Stimulated activated naive B cell treated with anti-CD40 and anti-IgM and Interleukin-4, amounts not matched to agents 10 μg/mL and 1 μg/mL and 100 μg/mL, for 72 hours (primary cell): ENCODE results near the gene ENGASE.

Experiments used
- ATAC-seq, 2 donors: fragments of 150-1000 bp; cut with Tn5 transposase; replicated peaks; 2 replicates each; pipeline ENCODE4 v1.10.0; 2021; ENCODE audit warnings: moderate library complexity in 1 of 2
- DNase-seq: peaks from one replicate; pipeline ENCODE4 v3.0.0; 2021
- H3K27ac Mint-ChIP-seq: one replicate; pipeline ENCODE4 v1.8.0; 2022; ENCODE audit warnings: mild to moderate bottlenecking, mixed read lengths
- H3K27me3 Mint-ChIP-seq, 2 donors: one replicate each; pipeline ENCODE4 v1.8.0; 2022; ENCODE audit warnings: mixed read lengths in 2 of 2
- H3K36me3 Mint-ChIP-seq, 2 donors: one replicate each; pipeline ENCODE4 v1.8.0; 2022; ENCODE audit warnings: mixed read lengths in 2 of 2, mild to moderate bottlenecking in 1 of 2
- H3K4me1 Mint-ChIP-seq, 2 donors: one replicate each; pipeline ENCODE4 v1.8.0; 2022; ENCODE audit warnings: mixed read lengths in 2 of 2, mild to moderate bottlenecking in 1 of 2
- H3K4me3 Mint-ChIP-seq, 2 donors: one replicate each; pipeline ENCODE4 v1.8.0; 2022; ENCODE audit warnings: mild to moderate bottlenecking in 2 of 2, mixed read lengths in 2 of 2, moderate library complexity in 1 of 2
- H3K9me3 Mint-ChIP-seq, 2 donors: one replicate each; pipeline ENCODE4 v1.8.0; 2022; ENCODE audit warnings: mixed read lengths in 2 of 2, mild to moderate bottlenecking in 1 of 2

Gene ENGASE

DNA sequence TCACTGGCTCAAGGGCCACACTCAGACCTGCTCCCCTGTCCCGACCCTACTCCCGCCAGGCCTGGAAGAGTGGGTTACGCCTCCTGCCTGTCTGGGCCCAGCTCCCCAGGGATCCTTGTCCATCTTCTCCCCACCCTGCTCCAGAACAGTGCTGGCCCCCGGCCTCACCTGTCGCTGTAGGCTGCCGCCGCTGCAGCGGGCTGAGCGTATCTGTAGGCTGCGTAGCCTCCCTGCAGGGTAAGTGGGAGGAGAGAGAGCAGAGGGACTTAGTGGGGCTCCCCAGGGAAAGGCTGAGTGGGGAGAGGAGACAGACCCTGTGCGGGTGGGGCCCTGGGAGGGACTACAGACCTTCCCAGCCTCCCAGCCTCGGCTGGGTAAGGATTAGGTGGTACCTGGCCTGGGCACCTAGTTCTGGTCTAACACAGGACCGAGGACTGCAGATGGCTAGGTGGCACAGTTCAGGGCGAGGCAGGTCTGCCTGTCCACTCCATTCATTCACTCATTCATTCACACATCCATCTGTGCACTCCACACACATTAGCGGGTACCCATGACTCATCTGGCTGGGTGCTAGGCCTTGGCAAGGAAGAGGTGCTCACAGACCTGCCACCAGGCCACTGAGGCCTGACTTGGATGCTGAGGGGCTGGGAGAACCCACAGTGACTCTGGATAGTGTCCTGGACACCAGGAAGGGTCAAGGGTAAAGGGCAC is 20.9 kb downstream of the ENGASE start:
- Mint-ChIP-seq H3K27me3 (peaks cover 60 to 80% of the 10 kb centered on the region in 2 donors), H3K9me3 (no peaks in the 10 kb centered on the region)
- DNase-seq = no peak

DNA sequence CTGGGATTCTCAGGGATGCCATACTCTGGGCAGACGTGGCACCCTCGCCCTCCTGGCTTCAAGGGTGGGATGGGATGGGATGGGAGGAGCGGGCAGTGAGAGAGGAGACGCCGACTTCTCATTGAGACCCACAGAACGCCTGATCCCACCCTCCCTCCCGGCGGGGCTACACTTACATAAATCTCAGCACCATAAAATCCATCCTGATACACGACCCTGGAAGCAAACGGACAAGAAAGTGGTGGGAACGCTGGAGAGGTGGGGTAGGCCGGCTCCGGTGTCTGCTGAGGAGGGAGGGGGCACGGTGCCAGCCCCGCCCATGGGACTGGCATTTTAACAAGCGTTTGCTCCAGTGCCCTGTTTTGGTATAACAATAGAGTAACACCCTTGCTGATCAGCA is 21.9 kb downstream of the ENGASE start:
- no peak for ATAC-seq

More for the DNA sequence above, 20.9 kb downstream of the ENGASE start:
- H3K4me1 Mint-ChIP-seq = peaks cover 6 to 8% of the 10 kb centered on the region in 2 donors
- ATAC-seq = peak in 1 of 2 donors; percentile 38
- H3K36me3 Mint-ChIP-seq = peaks cover 0 to 3% of the 10 kb centered on the region in 2 donors
- no peak overlapping the region for H3K27ac Mint-ChIP-seq
- H3K4me3 Mint-ChIP-seq = no peak overlapping the region

DNA sequence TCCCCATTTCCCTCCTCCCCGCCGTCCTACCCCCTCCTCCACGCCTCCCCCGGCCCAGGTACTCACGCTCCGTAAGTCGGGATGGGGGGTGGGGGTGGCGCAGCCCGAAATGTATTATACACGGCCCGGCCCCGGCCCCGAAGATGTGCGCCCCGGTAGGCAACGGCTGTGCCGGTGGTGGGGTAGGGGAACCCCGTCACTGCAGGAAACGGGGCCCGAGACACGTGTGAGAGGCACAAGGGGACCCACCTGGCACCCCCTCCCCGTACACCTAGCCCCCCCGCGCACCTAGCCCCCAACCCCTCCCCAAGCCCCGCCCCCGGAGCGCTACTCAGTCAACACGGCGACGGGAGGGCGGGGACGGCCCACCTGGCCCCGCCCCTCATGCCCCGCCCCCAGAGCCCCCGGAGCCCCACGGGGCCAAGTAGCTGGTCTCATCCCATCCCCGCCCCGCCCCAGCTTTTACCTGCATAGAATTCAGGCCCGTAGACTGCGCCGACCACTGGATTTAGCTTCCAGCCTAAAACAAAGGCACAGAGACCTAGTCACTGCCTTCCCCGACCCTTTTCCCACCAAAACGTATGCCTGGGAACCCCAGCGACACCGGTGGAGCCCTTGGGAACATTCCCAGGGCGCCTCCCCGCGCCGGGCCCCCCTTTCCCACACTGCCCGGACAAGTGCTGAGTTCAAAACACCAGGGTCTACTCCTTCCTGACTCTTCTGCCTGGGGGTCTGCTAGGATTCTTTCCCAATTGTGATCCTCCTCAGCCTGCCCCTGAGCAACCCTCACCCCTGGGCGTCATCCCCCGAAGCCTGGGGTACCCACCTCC is 22.8 kb downstream of the ENGASE start:
- Mint-ChIP-seq H3K27ac (no peak overlapping the region), H3K4me3 (peak overlapping the region in 1 of 2 donors; percentile 57), H3K9me3 (no peaks in the 10 kb centered on the region), H3K4me1 (peaks cover 4 to 8% of the 10 kb centered on the region in 2 donors), H3K36me3 (no peaks in the 10 kb centered on the region), H3K27me3 (peaks cover 63 to 93% of the 10 kb centered on the region in 2 donors)
- no peak for DNase-seq
- ATAC-seq = no peak

More for the DNA sequence above, 21.9 kb downstream of the ENGASE start:
- no peak overlapping the region for H3K27ac Mint-ChIP-seq
- DNase-seq = no peak
- H3K27me3 Mint-ChIP-seq = peaks cover 60 to 90% of the 10 kb centered on the region in 2 donors
- H3K4me1 Mint-ChIP-seq = peaks cover 6 to 8% of the 10 kb centered on the region in 2 donors
- no peaks in the 10 kb centered on the region for H3K36me3 Mint-ChIP-seq
- H3K9me3 Mint-ChIP-seq = no peaks in the 10 kb centered on the region
- no peak overlapping the region for H3K4me3 Mint-ChIP-seq

DNA sequence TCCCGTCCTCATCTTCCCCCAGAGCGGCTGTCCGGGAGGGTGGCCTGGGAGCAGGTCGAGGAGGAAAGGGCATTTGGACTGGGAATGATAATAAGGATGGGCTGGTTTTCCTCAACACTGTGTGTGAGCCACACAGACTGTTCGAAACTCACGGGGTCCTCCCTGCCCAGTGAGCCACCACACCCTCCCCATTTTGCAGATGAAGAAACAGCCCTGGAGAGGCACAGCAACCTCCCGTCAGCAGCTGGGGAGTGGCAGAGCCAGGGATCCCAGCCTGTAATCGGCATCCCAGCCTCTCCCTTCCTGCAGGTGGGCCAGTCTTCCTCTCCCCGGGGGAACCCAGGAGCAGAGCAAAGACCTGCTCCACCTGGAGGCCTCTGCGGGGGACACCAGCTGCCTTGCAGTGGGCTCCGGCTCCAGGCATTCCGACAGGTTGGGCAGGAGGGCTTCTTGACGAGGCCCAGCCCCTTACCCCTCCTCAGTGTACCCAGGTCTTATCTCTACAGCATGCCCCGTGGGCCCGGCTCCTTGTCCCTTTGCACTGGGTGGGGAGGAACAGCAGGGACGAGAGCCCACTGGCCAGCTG is 23.8 kb downstream of the ENGASE start:
- H3K27ac Mint-ChIP-seq = no peak overlapping the region
- H3K27me3 Mint-ChIP-seq = peaks cover 70 to 95% of the 10 kb centered on the region in 2 donors
- H3K9me3 Mint-ChIP-seq = no peaks in the 10 kb centered on the region
- no peaks in the 10 kb centered on the region for H3K36me3 Mint-ChIP-seq
- H3K4me1 Mint-ChIP-seq = peaks cover 3 to 8% of the 10 kb centered on the region in 2 donors
- DNase-seq = no peak
- H3K4me3 Mint-ChIP-seq = no peak overlapping the region
- ATAC-seq = no peak

DNA sequence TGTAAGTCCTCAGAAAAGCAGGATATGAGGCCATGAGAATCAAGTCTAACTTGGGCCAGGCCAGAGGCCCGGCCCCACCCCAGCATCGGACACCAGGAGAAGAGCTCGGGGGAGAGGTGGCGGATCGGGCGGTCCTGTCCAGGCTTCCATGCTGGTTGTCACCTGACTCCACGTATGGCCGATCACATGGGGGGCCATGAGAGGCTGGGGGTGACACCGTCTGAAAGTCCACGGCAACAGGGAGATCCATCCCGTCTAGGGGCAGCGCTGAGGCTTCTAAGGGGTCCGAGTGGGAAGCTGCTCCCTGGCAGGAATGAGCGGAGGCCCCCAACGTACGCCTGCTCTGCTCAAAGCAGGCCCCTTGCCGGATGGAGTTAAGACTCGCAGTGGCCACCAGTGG is 25.8 kb downstream of the ENGASE start:
- Mint-ChIP-seq H3K27me3 (peaks cover 72 to 90% of the 10 kb centered on the region in 2 donors), H3K36me3 (no peaks in the 10 kb centered on the region), H3K4me1 (peaks cover 3 to 13% of the 10 kb centered on the region in 2 donors), H3K27ac (no peak overlapping the region), H3K4me3 (no peak overlapping the region), H3K9me3 (no peaks in the 10 kb centered on the region)
- no peak for ATAC-seq
- no peak for DNase-seq

DNA sequence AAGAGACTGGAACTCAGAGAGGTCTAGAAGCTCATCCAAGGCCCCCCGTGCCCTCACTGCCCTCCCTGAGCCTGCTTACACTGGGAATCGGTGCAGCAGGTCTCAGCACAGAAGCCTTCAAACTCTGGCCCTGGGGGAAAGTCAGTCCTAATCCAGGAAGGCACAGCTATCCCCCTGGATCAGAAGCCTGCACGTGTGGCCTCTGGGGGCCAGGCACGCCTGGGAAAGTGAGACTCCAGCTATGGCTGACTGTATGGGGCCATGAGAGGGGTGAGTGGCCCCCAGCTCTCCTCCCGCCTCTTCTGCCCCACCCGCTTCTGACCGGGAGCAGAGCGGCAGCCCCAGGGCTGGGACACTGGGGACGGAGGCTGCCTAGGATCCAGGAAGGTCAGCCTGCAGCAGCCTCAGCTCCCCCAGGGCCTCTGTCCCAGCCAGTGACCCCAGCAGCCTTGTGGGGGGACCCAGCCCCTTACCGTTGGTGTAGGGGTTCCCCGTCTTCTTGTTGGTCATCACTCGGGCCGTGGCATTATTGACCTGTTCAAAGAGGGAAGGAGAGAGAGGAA is 26.6 kb downstream of the ENGASE start:
- no peak for ATAC-seq
- no peaks in the 10 kb centered on the region for H3K9me3 Mint-ChIP-seq
- no peak for DNase-seq
- peaks cover 69 to 82% of the 10 kb centered on the region in 2 donors for H3K27me3 Mint-ChIP-seq
- H3K4me3 Mint-ChIP-seq = no peak overlapping the region
- no peaks in the 10 kb centered on the region for H3K36me3 Mint-ChIP-seq
- H3K4me1 Mint-ChIP-seq = peaks cover 3 to 13% of the 10 kb centered on the region in 2 donors
- no peak overlapping the region for H3K27ac Mint-ChIP-seq

DNA sequence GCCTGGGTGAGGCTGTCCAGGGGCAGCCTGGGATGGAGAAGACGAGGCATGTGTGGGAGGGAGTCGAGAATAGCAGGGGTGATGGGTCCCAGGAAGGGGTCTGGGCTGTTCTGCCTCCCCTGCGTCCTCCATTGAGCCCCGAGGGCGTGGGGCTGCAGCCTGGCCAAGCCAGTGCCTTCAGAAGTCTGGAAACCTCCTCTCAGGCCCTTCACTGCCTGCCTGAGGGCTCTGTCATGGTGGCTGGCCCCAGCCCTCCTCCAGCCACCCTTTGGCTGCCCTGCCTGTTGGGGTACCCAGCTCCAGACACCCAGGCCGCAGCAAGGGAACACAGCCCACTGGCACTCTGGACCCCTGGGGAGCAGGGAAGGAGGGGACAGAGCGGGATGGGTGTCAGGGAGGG is 27.6 kb downstream of the ENGASE start:
- Mint-ChIP-seq H3K36me3 (no peaks in the 10 kb centered on the region), H3K9me3 (no peaks in the 10 kb centered on the region), H3K4me3 (no peak overlapping the region), H3K4me1 (peaks cover 3 to 13% of the 10 kb centered on the region in 2 donors), H3K27me3 (peaks cover 65 to 75% of the 10 kb centered on the region in 2 donors), H3K27ac (no peak overlapping the region)
- DNase-seq = no peak
- no peak for ATAC-seq

DNA sequence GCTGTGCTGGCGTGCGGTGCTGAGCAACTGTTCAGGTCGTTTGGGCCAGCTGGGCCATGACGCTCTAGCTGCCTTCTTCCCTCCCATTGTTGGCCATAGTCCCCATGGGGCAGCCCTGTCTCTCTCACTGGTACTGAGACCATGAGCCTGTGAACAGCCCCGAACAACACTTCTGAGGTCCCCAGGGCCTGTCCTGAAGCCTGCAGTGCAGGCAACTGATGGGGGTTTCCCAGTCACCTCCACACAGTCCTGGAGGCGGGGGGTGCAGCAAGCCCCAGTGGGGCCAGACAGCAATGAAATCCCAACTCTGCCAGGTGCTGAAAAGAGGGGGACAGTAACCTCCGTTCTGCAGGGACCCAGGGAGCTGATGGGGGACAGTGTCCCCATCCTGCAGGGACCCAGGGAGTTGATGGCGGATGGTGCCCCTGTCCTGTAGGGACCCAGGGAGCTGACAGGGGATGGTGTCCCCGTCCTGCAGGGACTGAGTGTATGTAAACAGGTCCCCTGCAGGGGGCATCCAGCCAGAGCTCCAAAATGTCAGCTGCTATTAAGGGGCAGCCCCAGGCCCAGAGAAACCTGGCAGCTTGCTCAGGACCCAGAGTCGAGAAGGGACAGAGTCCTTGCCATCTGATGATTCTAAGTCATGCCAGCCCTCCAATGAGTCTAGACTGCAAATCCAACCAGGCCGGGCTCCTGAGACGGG is 30.4 kb downstream of the ENGASE start:
- DNase-seq (no peak), ATAC-seq (peak; percentile 57 to 63)
- peaks cover 0 to 6% of the 10 kb centered on the region in 2 donors for H3K4me1 Mint-ChIP-seq
- no peaks in the 10 kb centered on the region for H3K36me3 Mint-ChIP-seq
- H3K27me3 Mint-ChIP-seq = peaks cover 39 to 58% of the 10 kb centered on the region in 2 donors
- no peak overlapping the region for H3K4me3 Mint-ChIP-seq
- no peaks in the 10 kb centered on the region for H3K9me3 Mint-ChIP-seq
- no peak overlapping the region for H3K27ac Mint-ChIP-seq

DNA sequence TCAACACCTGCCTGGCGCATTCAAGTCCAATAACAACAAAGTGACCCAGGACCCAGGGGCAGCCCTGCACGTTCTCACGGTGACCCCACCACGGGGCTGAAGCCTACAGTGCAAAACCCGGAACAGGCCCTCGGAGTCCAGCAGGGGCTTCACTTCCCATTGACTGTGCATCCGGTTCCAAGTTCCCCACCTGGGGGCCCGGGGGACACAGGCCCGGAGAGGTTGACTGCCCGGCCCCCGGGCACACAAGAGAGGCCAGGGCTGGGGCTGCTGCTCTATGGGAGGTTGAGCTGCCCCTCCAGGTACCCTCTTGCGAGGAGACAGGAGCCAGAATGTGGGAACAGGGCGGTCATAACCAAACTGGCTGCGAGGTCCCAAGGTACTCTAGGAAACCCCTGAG is 31.3 kb downstream of the ENGASE start:
- no peak for ATAC-seq
- Mint-ChIP-seq H3K4me3 (no peak overlapping the region), H3K4me1 (peaks cover 0 to 6% of the 10 kb centered on the region in 2 donors), H3K9me3 (no peaks in the 10 kb centered on the region), H3K27ac (no peak overlapping the region), H3K27me3 (peaks cover 35 to 55% of the 10 kb centered on the region in 2 donors), H3K36me3 (no peaks in the 10 kb centered on the region)
- no peak for DNase-seq

DNA sequence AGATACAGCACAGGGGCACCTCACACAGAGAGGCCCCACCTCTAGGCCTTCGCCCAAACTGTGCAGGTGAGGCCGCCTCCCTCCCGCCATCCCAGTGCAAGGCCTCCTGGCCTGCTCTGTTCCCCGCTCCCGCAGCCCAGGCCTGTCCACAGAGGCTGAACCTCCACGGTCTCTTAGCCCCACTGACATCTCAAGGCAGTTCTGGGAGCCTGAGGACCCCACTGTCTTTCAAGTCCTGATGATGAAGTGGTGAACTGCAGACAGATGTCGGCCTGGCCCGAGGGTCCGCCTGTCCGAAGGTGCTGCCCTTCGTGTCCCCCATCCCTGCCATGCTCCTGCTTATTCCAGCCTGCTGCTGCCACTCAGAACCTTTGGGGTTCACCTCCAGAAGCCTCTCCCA is 32.3 kb downstream of the ENGASE start:
- Mint-ChIP-seq H3K4me1 (peaks cover 0 to 6% of the 10 kb centered on the region in 2 donors), H3K9me3 (no peaks in the 10 kb centered on the region), H3K27ac (no peak overlapping the region), H3K36me3 (no peaks in the 10 kb centered on the region), H3K27me3 (peaks cover 34 to 45% of the 10 kb centered on the region in 2 donors), H3K4me3 (no peak overlapping the region)
- DNase-seq = no peak
- ATAC-seq = no peak

DNA sequence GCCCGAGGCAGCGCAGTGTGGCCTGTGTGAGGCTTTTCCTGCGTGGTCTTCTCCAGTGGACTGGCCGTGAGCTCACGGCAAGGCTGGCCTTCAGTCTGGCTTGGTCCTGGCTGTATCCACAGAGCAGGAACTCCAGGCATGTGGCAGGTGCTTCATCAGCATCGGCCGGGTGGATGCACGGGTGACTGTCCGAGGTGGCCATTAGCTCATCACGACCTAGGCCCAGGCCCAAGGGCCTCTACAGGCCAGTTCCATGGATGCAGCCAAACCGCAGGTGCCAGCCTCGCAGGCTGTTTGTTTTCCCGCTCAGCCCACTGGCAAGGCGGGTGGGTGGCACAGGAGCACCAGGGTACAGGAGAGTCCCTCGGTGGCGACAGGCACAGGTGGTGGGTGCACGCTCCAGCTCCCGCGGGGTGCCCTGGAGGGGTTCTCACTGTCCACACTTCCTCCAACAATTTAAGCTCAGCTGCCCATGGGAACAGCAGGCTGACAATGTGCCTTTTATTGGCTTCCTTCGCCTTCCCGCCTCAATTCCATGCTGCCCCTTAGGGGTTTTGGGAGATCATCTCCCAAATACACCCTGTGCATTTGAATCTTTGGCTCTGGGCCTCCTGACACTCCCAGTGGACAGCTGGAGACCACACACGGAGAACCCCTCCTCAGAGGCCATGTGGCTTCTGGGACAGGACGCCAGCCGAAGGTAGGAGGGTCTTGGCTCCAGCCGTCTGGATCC is 33.0 kb downstream of the ENGASE start:
- Mint-ChIP-seq H3K27me3 (peaks cover 27 to 38% of the 10 kb centered on the region in 2 donors), H3K27ac (no peak overlapping the region), H3K4me3 (no peak overlapping the region), H3K4me1 (peaks cover 0 to 6% of the 10 kb centered on the region in 2 donors), H3K9me3 (no peaks in the 10 kb centered on the region), H3K36me3 (no peaks in the 10 kb centered on the region)
- DNase-seq = no peak
- ATAC-seq = no peak

DNA sequence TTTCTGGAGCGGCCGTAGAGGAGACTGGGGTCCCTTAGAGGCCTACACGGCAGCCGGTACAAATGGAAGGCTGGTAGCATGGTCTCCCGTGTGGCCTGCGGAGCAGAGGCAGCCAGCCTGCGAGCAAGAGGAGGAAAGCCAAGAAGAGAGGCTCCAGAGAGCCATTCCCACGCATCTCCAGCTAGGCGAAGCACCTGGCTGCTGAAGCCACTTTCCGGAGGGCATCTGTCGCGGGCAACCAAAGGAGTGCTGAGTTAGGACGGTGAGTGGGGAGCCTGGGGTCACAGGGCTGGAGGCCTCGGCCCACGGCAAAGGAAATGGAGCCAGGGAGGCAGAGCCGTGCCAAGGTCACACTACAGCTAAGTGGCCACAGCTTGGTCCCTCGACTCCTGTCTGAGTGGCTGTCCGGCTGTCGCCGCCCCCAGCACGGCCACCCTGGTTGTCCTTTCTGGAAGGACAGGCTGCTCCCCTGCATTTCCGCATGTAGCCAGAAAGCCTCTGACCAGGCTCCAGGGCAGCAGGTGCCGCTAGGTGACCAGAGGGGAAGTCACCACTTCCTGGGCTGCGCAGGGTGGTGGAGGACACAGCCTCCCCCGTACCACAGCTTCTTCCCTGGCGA is 33.7 kb downstream of the ENGASE start:
- peaks cover 0 to 6% of the 10 kb centered on the region in 2 donors for H3K4me1 Mint-ChIP-seq
- H3K27me3 Mint-ChIP-seq = peaks cover 20 to 31% of the 10 kb centered on the region in 2 donors
- no peak for ATAC-seq
- H3K9me3 Mint-ChIP-seq = no peaks in the 10 kb centered on the region
- H3K27ac Mint-ChIP-seq = no peak overlapping the region
- H3K36me3 Mint-ChIP-seq = no peaks in the 10 kb centered on the region
- no peak overlapping the region for H3K4me3 Mint-ChIP-seq
- no peak for DNase-seq

DNA sequence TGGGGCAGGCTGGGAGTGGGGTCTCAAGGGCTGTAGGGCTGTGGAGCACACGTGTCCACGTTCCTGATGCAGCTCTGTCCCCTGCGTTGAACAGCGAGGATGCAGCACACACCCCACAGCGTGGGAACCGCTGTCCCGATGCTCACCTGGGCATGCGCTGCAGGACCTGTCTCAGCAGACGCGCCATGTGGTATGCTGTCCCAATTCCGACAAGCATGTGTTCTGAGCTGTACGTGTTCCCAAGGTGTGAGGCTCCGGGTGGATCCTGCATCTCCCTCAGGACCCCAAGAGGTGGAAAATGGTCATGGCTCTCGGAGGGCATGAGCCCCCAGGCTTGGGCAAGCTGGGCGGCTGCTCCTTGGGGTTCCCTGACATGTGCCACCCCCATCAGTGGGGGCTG is 34.2 kb downstream of the ENGASE start:
- ATAC-seq = no peak
- Mint-ChIP-seq H3K9me3 (no peaks in the 10 kb centered on the region), H3K27me3 (peaks cover 19 to 28% of the 10 kb centered on the region in 2 donors), H3K4me1 (peaks cover 0 to 6% of the 10 kb centered on the region in 2 donors), H3K36me3 (no peaks in the 10 kb centered on the region), H3K4me3 (no peak overlapping the region), H3K27ac (no peak overlapping the region)
- no peak for DNase-seq
